Endothelial cell of umbilical vein (primary cell): Measurements from ENCODE around the gene DNTT. TPM values are rescaled to one million over a fixed set of nuclear protein-coding genes. Genes with fewer than 3 reads are reported as not detected.

ENCODE experiments used
- BruUV-seq: library from RNA; stranded (reverse); fragments of 400-500 nt; replicated peaks from 2 replicates; lab custom pipeline; 2021; lab: Mats Ljungman, UMichigan
- CTCF ChIA-PET: fragments of 300-600, 350-600 bp; sonication (Branson Sonifier 250); formaldehyde crosslinking; loops from one replicate; lab custom pipeline; 2021; ENCODE audit warnings: antibody characterized with exemption, inconsistent platforms; lab: Charles Lee
- POLR2A ChIA-PET: fragments of 300-600, 350-600 bp; sonication (Branson Sonifier 250); formaldehyde crosslinking; loops from one replicate; lab custom pipeline; 2021; ENCODE audit warnings: antibody characterized with exemption, inconsistent platforms; lab: Charles Lee
- DNase-seq: peaks from one replicate; pipeline ENCODE4 v3.0.0-alpha.2; 2011; ENCODE audit warnings: low read depth, low spot score
- FAIRE-seq: peaks from 2 replicates; lab custom pipeline; 2011; peaks lifted over from hg19 to GRCh38; lab: Jason Lieb, UNC
- H2AFZ ChIP-seq: 2 replicates; pipeline ENCODE4 v1.6.0; 2012; ENCODE audit warnings: low read depth, low read length, control low read depth, inconsistent platforms
- H3K27ac ChIP-seq: 2 replicates; pipeline ENCODE4 v1.5.1; 2011; ENCODE audit warnings: low read depth, mild to moderate bottlenecking, control low read depth, low read length, moderate library complexity; ENCODE audit not compliant: insufficient read depth
- H3K27me3 ChIP-seq, 2 experiments: 2 replicates each; pipeline versions ENCODE4 v1.6.0 to v1.6.1; 2011; ENCODE audit warnings: low read length in 2 of 2, mixed read lengths in 1 of 2; ENCODE audit not compliant: control insufficient read depth in 2 of 2, insufficient read depth in 2 of 2
- H3K36me3 ChIP-seq, 2 experiments: 2 replicates in 1 of 2; 3 replicates in 1 of 2; pipeline ENCODE4 v1.5.1; 2011; ENCODE audit warnings: low read length in 2 of 2, mild to moderate bottlenecking in 1 of 2, moderate library complexity in 1 of 2; ENCODE audit not compliant: control insufficient read depth in 2 of 2, insufficient read depth in 2 of 2; ENCODE audit errors: extremely low read depth in 1 of 2
- H3K4me1 ChIP-seq: 3 replicates; pipeline ENCODE4 v1.5.1; 2011; ENCODE audit warnings: mild to moderate bottlenecking, low read length; ENCODE audit not compliant: control insufficient read depth, insufficient read depth; ENCODE audit errors: extremely low read depth
- H3K4me2 ChIP-seq: 2 replicates; pipeline ENCODE4 v1.6.1; 2011; ENCODE audit warnings: low read length, control low read depth, mixed read lengths; ENCODE audit not compliant: insufficient read depth
- H3K4me3 ChIP-seq, 3 experiments: fragments of 200-600 bp in 1 of 3; sonication (generic), shearing (Covaris generic) in 1 of 3; replicated peaks in 1 of 3; 2 replicates each; pipeline ENCODE4 v1.5.1; 2011 to 2016; ENCODE audit warnings: control low read depth in 3 of 3, low read length in 3 of 3, mild to moderate bottlenecking in 2 of 3, inconsistent platforms in 1 of 3, low read depth in 1 of 3, moderate library complexity in 1 of 3; ENCODE audit not compliant: insufficient read depth in 1 of 3
- H3K79me2 ChIP-seq: 2 replicates; pipeline ENCODE4 v1.6.0; 2012; ENCODE audit warnings: low read length, inconsistent platforms; ENCODE audit not compliant: control insufficient read depth, insufficient read depth
- H3K9ac ChIP-seq: replicated peaks from 2 replicates; pipeline ENCODE3; 2011; ENCODE audit warnings: low read length, control low read depth; ENCODE audit not compliant: insufficient read depth; ENCODE audit errors: extremely low read depth
- H3K9me1 ChIP-seq: replicated peaks from 3 replicates; pipeline ENCODE4 v1.6.0; 2011; ENCODE audit warnings: mild to moderate bottlenecking, low read length; ENCODE audit not compliant: control insufficient read depth, insufficient read depth; ENCODE audit errors: extremely low read depth
- H3K9me3 ChIP-seq: replicated peaks from 2 replicates; pipeline ENCODE4 v1.5.1; 2012; ENCODE audit warnings: low read length, inconsistent platforms; ENCODE audit not compliant: control insufficient read depth, insufficient read depth
- H4K20me1 ChIP-seq: replicated peaks from 2 replicates; pipeline ENCODE3; 2011; ENCODE audit warnings: mild to moderate bottlenecking, low read length; ENCODE audit not compliant: control insufficient read depth, insufficient read depth; ENCODE audit errors: extremely low read depth
- CTCF ChIP-seq, 2 donors: IDR thresholded peaks; 1 replicate in 1 of 2; 2 replicates in 1 of 2; pipeline ENCODE4 v1.5.1; 2011; ENCODE audit warnings: low read length in 2 of 2, mild to moderate bottlenecking in 2 of 2, moderate library complexity in 2 of 2, control low read depth in 1 of 2, inconsistent platforms in 1 of 2, low read depth in 1 of 2; ENCODE audit not compliant: insufficient read depth in 1 of 2; ENCODE audit errors: extremely low read depth in 1 of 2
- EZH2 ChIP-seq: IDR thresholded peaks from 2 replicates; pipeline ENCODE4 v1.6.1; 2012; ENCODE audit warnings: borderline replicate concordance, low read depth, mild to moderate bottlenecking, moderate library complexity, low read length, inconsistent platforms; ENCODE audit not compliant: severe bottlenecking
- FOS ChIP-seq: IDR thresholded peaks from 2 replicates; pipeline ENCODE4 v1.6.1; 2011; ENCODE audit warnings: mild to moderate bottlenecking, low read length, moderate library complexity, borderline replicate concordance; ENCODE audit not compliant: insufficient read depth
- GATA2 ChIP-seq: IDR thresholded peaks from 2 replicates; pipeline ENCODE4 v1.7.0; 2011; ENCODE audit warnings: low read depth, mild to moderate bottlenecking, moderate library complexity, mixed read lengths, low read length; ENCODE audit not compliant: insufficient read length, insufficient read depth
- JUN ChIP-seq: IDR thresholded peaks from 2 replicates; pipeline ENCODE4 v1.6.1; 2011; ENCODE audit warnings: borderline replicate concordance, low read depth; ENCODE audit not compliant: insufficient read length, insufficient read depth
- MAX ChIP-seq: IDR thresholded peaks from 2 replicates; pipeline ENCODE4 v1.6.1; 2011; ENCODE audit not compliant: insufficient read depth, insufficient read length
- MYC ChIP-seq: IDR thresholded peaks from one replicate; pipeline ENCODE4 v1.6.1; 2011; ENCODE audit warnings: mild to moderate bottlenecking, low read depth, low read length
- POLR2A ChIP-seq: IDR thresholded peaks from 2 replicates; pipeline ENCODE4 v1.6.1; 2012; ENCODE audit warnings: low read depth, mild to moderate bottlenecking, control low read depth, low read length
- POLR2AphosphoS5 ChIP-seq: IDR thresholded peaks from 2 replicates; pipeline ENCODE4 v1.6.1; 2012; ENCODE audit warnings: low read depth, mild to moderate bottlenecking, control low read depth, low read length, moderate library complexity; ENCODE audit not compliant: insufficient read depth
- dilution Hi-C: fragments of 300-500 bp; cut with MboI; formaldehyde crosslinking; loops from one replicate; pipeline ENCODE4 v1.15.0; 2019; ENCODE audit warnings: low sequenced_read_pairs; ENCODE audit not compliant: extremely low pct_ligation_motif_present
- intact Hi-C: fragments of 100-400 bp; cut with micrococcal nuclease; formaldehyde crosslinking; loops from one replicate; pipeline ENCODE4 v1.10.0; 2022
- polyA plus RNA-seq, 4 experiments: library from polyadenylated mRNA; depleted of rRNA in 3 of 4; stranded (reverse) in 3 of 4; unstranded in 1 of 4; fragments of >200 nt; gene quantifications; 2 replicates each; pipeline versions ENCODE4 v1.2.1 to v1.2.3, GENCODE V29; 2011 to 2012; ENCODE audit warnings: missing spikeins in 1 of 4
- total RNA-seq: library from RNA; stranded (reverse); gene quantifications from 2 replicates; pipeline ENCODE4 v1.2.3, GENCODE V29; 2021

The DNTT gene
- total and polyA plus RNA-seq, 2 donors (not counting 3 experiments of a cell fraction or from before 2014, with no cell fraction given): not detected

GRCh38 chr10:96333101-96333500, 28.9 kb downstream of the DNTT start:
- Histone ChIP-seq H2AFZ (no peak overlapping the region), H3K9ac (no peak overlapping the region), H3K79me2 (no peaks in the 10 kb centered on the region), H3K4me2 (no peak overlapping the region), H3K27me3 (peaks cover 0 to 6% of the 10 kb centered on the region in 2 experiments), H3K9me3 (no peaks in the 10 kb centered on the region), H3K36me3 (no peaks in the 10 kb centered on the region), H3K4me3 (no peak overlapping the region), H4K20me1 (no peaks in the 10 kb centered on the region), H3K4me1 (no peaks in the 10 kb centered on the region), H3K27ac (no peak overlapping the region), H3K9me1 (no peaks in the 10 kb centered on the region)
- ChIA-PET CTCF (interaction anchor here (7.0 kb wide), 1 partner anchor 315 kb away, joined by 154 read pairs; no protein-coding TSS in a partner anchor), POLR2A (no interaction called here)
- DNase-seq (no peak), FAIRE-seq (no peak)
- no peak for TF ChIP-seq CTCF (IDR thresholded peaks at IDR 0.05; ENCODE audit: extremely low read depth in 1 of 2, insufficient read depth in 1 of 2, low read depth in 1 of 2, low read length in 2 of 2)
- no peak for TF ChIP-seq MYC
- TF ChIP-seq POLR2AphosphoS5: no peak
- TF ChIP-seq FOS: no peak
- no peak for TF ChIP-seq POLR2A
- TF ChIP-seq EZH2: no peak
- TF ChIP-seq MAX: no peak
- TF ChIP-seq GATA2: no peak
- TF ChIP-seq JUN: no peak
- dilution Hi-C loops: no loop called here
- intact Hi-C loops: no loop called here
- no TSS peak for BruUV-seq
